Measurements from ENCODE around the gene PDE4D. TPM values are rescaled to one million over a fixed set of nuclear protein-coding genes. Genes with fewer than 3 reads are reported as not detected.

Gene PDE4D
- total RNA-seq, 1 experiment from 2014 or later: 32.5 TPM

DNA sequence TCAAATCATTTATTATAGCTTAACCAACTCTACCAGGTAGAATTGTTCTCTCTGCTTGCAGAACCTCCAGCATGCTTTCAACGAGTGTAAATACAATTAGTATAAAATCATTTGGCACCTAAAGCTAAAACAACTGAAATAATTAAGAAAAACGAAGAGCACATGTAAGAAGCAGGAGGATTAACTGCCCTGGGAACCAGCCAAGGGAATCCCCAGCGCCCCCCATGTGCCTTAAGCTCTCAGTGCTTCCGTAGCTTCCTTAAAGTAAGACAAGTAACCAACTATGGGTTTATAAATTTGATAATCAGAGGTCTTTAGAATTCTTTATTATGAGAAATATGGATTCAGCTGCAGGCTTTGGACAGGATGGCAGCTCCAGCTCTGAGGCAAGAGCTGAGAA is 908.2 kb downstream of the PDE4D start:
- Histone ChIP-seq H3K36me3 (peaks cover 16% of the 10 kb centered on the region), H3K4me3 (no peak overlapping the region), H3K27me3 (no peaks in the 10 kb centered on the region), H3K4me1 (peaks cover 12% of the 10 kb centered on the region), H3K9me3 (replicated peaks) (no peaks in the 10 kb centered on the region), H3K27ac (no peak overlapping the region)
- DNase-seq: no peak

DNA sequence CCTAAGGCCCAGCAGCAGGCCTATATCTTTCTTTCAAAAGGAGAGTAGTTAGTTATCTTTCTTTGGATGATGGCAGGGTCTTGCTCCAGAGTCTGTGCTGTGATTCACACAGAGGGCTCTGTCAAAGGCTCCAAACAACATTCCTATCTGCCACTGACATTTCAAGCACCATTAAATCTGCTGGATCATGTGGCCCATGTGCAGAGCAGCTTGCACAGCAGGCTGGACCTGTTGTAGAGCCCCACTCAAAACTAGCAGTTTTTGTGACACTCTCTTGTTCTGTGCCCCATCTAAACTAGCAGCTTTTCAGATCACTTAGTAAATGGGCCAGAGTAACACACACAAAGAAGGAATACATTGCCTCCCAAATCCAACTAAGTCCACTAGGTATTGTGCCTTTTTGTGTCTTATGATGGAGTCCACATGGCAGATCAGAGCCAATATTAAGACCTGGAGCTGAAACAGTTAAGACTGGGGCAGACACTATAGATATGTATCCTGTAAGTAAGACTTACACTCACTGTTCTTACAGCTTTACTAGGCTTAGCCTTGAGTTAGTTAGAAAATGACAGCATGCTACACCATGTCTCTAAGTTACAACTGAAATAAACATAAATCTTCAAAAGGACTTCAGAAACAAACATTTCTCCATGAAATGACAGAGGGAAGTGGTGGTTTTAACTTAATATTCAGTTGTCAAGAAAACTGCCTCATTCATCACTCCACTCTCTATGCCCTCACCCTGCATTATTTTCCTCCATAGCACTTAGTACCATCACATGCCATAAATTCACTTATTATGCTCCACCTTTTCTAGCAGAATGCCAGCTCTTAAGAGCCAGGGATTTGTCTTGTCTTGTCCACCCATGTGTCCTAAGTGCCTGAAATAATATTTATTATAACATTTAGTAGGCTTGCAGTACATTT is 909.7 kb downstream of the PDE4D start:
- Histone ChIP-seq H3K36me3 (peaks cover 11% of the 10 kb centered on the region), H3K4me3 (no peak overlapping the region), H3K27me3 (no peaks in the 10 kb centered on the region), H3K9me3 (replicated peaks) (no peaks in the 10 kb centered on the region), H3K4me1 (peaks cover 12% of the 10 kb centered on the region), H3K27ac (no peak overlapping the region)
- DNase-seq: no peak

DNA sequence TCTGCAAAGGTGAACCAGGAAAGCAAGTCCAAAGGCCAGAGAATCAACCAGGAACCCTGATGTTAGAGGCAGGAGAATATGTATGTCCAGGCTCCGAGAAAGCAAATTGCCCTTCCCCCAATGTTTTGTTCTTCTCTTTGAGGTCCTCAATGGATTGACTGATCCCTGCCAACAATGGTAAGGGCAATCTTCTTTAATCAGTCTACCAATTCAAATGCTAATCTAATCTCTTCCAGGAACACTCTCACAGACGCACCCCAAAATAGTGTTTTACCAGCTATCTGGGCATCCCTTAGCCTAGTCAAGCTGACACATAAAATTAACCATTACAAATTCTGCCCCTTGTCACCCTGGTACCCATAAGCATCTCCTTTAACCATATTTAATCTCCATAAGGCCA is 912.6 kb downstream of the PDE4D start:
- H3K27ac ChIP-seq: no peak overlapping the region
- no peak for DNase-seq
- no peaks in the 10 kb centered on the region for H3K9me3 ChIP-seq (replicated peaks)
- no peak overlapping the region for H3K4me3 ChIP-seq
- no peaks in the 10 kb centered on the region for H3K27me3 ChIP-seq
- H3K36me3 ChIP-seq: peaks cover 21% of the 10 kb centered on the region
- H3K4me1 ChIP-seq: peaks cover 11% of the 10 kb centered on the region

DNA sequence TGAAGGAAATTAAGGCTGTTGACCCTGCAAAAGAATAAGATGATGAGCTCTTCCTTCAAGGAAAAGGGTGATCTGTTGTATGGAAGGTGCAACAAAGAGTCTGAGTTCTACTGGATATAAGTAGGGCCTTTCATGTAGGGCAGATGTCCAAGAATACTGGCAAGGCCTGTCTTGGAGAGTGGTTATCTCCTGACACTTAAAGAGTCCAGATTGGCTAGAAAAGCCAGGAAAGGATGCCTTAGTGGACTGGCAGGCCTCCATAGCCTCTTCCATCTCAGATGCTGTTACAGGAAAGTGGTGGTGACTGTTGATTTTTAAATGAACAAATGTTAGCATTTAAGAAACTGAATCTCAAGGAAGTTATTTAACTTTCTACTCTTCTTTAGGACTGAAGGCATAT is 914.4 kb downstream of the PDE4D start:
- no peak for DNase-seq
- H3K27ac ChIP-seq: no peak overlapping the region
- H3K9me3 ChIP-seq (replicated peaks): no peaks in the 10 kb centered on the region
- no peaks in the 10 kb centered on the region for H3K4me1 ChIP-seq
- H3K4me3 ChIP-seq: no peak overlapping the region
- no peaks in the 10 kb centered on the region for H3K27me3 ChIP-seq
- H3K36me3 ChIP-seq: peaks cover 35% of the 10 kb centered on the region

DNA sequence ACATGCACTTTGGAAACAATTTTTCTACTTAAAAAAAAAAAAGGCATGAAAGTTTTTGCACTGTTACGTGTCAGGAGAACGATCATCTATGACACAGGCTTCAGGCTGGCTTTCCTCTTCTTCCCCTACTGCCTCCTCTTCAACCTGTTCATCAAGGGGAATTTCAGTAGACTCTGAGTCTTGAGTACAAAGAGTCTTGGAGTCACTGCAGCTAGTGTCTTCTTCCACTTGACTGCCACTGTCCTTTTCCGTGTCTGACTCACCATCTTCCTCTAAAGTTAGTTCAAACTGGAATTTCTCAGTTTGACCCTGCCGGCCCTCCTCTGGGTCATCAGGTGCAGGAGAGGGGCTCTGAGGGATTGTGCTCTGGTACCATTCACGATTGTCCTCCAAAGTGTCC is 918.9 kb downstream of the PDE4D start:
- Histone ChIP-seq H3K27me3 (no peaks in the 10 kb centered on the region), H3K4me3 (no peak overlapping the region), H3K9me3 (replicated peaks) (no peaks in the 10 kb centered on the region), H3K36me3 (peaks cover 33% of the 10 kb centered on the region), H3K27ac (no peak overlapping the region), H3K4me1 (no peaks in the 10 kb centered on the region)
- no peak for DNase-seq

DNA sequence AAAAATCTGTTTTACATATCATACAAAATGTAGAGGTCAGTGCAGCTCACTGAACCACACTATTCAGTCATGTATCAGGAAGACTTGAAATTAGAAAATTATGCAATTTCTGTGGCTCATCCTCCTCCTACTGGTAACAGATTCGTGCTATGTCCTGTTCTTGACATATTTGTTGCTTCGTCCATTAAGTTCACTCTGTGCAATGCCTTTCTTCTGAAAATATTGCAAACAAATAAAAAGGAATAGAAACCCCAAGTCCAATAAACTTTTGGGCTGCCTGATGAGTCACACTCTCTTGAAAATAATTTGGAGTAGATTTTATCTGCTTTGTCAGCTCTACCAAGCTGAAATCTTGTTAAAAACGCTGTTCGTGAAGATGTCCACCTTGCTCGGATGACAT is 919.4 kb downstream of the PDE4D start:
- Histone ChIP-seq H3K36me3 (peaks cover 33% of the 10 kb centered on the region), H3K4me3 (no peak overlapping the region), H3K4me1 (no peaks in the 10 kb centered on the region), H3K27ac (no peak overlapping the region), H3K27me3 (no peaks in the 10 kb centered on the region), H3K9me3 (replicated peaks) (no peaks in the 10 kb centered on the region)
- DNase-seq: no peak

DNA sequence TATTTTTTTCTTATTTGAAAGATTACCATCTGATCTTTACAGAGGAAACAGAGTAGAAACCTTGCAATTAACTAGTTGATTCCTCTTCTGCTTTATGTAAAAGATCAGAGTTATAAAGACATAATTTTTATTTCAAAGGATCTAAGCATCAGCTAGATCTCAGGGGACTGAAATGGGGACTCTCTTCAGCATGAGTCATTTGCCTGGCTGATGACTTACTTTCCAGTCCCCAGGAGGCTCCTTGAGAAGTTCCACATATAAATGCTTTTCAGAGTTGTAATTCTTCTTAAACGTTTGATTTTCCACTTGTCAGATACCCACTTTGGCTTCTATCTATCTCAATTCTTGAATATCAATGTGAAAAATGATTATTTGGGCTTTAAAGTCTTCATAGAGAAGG is 921.2 kb downstream of the PDE4D start:
- Histone ChIP-seq H3K4me3 (no peak overlapping the region), H3K27me3 (no peaks in the 10 kb centered on the region), H3K36me3 (peaks cover 33% of the 10 kb centered on the region), H3K9me3 (replicated peaks) (no peaks in the 10 kb centered on the region), H3K27ac (no peak overlapping the region), H3K4me1 (no peaks in the 10 kb centered on the region)
- no peak for DNase-seq

DNA sequence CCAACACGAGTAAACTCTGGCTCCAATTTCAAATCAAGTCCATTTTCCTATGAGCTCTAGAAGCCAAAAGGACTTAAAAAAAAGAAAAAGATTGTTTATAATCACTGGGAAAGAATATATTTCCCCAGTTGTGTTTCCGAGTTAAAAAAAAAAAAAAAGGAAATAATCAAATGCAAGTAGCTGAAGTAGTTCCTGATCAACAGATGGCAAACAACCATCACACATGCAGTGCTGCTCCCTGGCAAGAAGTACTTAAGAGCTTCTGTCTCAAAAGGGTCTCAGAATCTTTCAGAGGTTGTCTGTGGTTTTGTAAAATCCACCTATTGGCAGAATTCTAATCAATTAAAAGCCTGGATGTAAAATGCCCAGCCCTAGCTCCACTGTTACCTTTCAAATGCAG is 922.8 kb downstream of the PDE4D start:
- Histone ChIP-seq H3K36me3 (peaks cover 19% of the 10 kb centered on the region), H3K9me3 (replicated peaks) (no peaks in the 10 kb centered on the region), H3K4me1 (no peaks in the 10 kb centered on the region), H3K4me3 (no peak overlapping the region), H3K27ac (no peak overlapping the region), H3K27me3 (no peaks in the 10 kb centered on the region)
- no peak for DNase-seq

DNA sequence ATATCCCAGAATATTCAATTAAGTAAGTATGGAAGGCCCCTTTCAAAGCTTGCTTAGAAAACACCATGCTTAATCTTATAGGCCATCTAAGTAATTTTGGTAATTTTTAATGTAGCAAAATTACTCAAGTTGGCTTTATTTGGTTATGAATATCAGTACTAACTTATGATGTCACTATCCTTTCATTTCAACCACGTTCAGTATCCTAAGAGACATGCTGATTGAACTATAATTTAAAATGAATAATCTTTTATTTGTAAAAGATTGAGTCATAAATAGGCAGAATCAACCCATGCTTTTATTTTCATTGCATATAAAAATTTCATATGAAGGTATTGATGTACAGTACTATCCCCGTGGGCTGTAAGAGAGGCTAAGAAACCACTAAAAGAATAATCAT is 923.7 kb downstream of the PDE4D start:
- no peaks in the 10 kb centered on the region for H3K9me3 ChIP-seq (replicated peaks)
- no peak overlapping the region for H3K4me3 ChIP-seq
- no peak overlapping the region for H3K27ac ChIP-seq
- DNase-seq: no peak
- H3K27me3 ChIP-seq: no peaks in the 10 kb centered on the region
- H3K4me1 ChIP-seq: no peaks in the 10 kb centered on the region
- H3K36me3 ChIP-seq: peaks cover 12% of the 10 kb centered on the region

DNA sequence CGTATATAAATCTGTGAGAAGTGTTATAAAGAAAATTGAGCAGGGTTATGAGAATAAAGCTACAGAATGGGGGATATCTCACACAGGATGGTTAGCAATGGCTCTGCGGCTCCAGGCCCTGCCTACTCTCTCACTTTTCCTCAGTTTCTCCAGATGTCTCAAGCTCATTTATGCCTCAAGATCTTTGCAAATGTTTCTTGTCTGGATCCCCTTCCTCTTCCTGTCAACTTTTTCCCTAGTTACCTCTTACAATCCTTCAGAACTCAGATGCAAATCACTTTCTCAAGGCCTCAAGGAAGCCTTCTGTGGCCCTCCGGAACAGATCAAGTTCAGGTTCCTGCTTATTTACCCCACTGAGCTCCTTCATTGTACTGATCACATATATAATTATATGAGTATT is 924.3 kb downstream of the PDE4D start:
- no peaks in the 10 kb centered on the region for H3K4me1 ChIP-seq
- H3K9me3 ChIP-seq (replicated peaks): no peaks in the 10 kb centered on the region
- H3K27me3 ChIP-seq: no peaks in the 10 kb centered on the region
- peaks cover 8% of the 10 kb centered on the region for H3K36me3 ChIP-seq
- no peak overlapping the region for H3K4me3 ChIP-seq
- no peak for DNase-seq
- no peak overlapping the region for H3K27ac ChIP-seq

DNA sequence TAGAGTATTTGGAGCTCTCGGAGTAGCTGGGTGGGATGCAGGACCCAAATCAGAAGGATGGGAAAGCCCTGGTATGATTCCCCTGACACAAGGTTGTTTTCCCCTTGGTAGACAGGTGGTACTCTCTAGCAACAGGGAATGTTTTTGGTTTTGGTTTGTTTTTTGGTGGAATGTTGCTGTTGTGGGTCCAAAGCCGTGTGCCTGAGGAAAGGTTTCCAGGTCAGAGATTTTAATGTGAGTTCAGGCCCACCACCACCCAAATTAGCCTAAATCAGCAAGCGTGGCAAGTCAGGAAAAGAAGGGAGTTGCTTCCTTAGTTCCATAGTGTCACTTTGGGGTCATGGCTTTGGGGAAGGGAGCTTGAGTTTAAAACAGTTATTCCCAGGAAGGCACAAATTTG is 925.2 kb downstream of the PDE4D start:
- Histone ChIP-seq H3K27me3 (no peaks in the 10 kb centered on the region), H3K4me1 (no peaks in the 10 kb centered on the region), H3K9me3 (replicated peaks) (no peaks in the 10 kb centered on the region), H3K4me3 (no peak overlapping the region), H3K27ac (no peak overlapping the region), H3K36me3 (peaks cover 5% of the 10 kb centered on the region)
- DNase-seq: no peak

DNA sequence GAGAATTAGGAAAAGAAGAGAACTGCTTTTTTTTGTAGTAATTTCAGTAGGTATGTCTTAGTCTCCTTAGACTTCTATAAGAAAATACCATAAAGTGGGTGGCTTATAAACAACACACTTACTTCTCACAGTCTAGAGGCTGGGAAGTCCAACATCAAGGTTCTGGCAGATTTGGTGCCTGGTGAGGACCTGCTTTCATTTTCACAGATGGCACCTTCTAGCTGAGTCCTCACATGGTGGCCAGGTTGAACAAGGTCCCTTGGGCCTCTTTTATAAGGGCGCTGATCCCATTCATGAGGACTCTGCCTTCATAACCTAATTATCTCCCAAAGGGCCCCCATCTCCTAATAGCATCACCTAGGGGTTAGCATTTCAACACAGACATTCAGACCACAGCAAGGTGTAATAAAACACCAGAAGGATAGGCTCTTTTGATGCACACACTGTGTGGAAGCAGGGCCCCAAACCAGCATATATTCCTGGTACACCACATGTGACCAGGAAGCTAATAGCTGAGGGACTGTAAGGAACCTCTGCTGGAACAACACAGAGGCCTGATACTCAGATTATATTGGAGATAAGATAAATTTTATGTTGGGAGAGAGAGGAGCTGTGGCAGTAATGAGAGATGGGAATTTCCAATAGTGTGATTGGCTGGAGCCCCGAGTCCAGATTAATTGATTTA is 925.8 kb downstream of the PDE4D start:
- Histone ChIP-seq H3K4me3 (no peak overlapping the region), H3K36me3 (peaks cover 5% of the 10 kb centered on the region), H3K27me3 (no peaks in the 10 kb centered on the region), H3K4me1 (no peaks in the 10 kb centered on the region), H3K9me3 (replicated peaks) (no peaks in the 10 kb centered on the region), H3K27ac (no peak overlapping the region)
- DNase-seq: no peak

DNA sequence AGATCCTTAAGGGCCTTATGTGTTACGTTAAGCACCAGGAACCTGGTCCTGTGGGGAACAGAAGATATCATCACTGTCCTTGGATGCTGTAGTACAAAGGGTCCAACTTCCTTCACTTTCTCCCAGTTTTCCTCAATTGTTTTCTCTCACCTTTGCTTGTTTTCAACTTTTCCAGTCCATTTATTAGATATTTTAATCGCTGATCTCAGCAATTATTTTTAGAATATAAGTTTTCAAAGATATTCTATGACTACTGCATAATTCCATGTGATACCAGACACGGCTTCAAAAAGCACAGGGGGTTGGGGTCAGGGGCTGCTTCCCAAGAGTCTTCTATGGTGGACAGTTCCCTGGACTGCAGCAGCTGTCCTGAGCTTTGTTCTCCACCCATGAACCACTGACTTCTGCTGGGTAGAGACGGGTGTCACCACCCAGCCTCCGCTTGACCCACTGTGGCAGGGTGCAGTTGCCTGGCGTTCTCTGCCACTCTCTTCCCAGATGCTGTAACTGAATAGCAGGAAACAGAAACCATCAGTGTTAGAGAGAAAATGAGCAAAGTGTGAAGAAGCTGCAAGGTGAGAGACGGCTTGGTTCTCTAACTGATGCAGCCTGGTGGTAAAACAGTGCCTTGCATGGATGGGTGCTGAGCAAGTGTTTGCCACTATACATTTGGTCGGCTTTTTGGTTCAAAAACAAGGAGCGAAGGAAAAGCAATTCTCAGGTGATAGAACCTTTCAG is 927.7 kb downstream of the PDE4D start:
- H3K9me3 ChIP-seq (replicated peaks): no peaks in the 10 kb centered on the region
- no peaks in the 10 kb centered on the region for H3K4me1 ChIP-seq
- H3K4me3 ChIP-seq: no peak overlapping the region
- no peaks in the 10 kb centered on the region for H3K36me3 ChIP-seq
- DNase-seq: no peak
- H3K27ac ChIP-seq: no peak overlapping the region
- no peaks in the 10 kb centered on the region for H3K27me3 ChIP-seq

DNA sequence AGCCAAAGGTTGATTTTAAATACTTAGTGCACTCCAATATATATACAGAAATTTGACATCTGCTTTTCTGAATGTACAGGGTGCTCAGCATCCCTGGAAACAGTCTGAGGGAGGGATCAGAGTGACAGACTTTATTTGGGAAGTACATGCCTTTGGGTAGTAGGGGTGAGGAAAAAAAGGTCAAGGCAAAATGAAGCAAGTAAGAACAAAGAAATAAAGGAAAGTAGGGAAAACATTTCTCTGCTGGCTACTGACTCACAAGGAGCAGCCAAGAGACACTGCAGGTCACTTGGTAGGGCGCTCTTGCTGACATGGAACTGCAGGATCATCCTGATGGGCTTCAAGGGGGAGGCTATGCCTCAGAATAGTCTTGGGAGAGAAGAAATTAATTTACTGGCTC is 929.7 kb downstream of the PDE4D start:
- Histone ChIP-seq H3K4me3 (no peak overlapping the region), H3K36me3 (no peaks in the 10 kb centered on the region), H3K27ac (no peak overlapping the region), H3K27me3 (no peaks in the 10 kb centered on the region), H3K9me3 (replicated peaks) (no peaks in the 10 kb centered on the region), H3K4me1 (no peaks in the 10 kb centered on the region)
- DNase-seq: no peak

DNA sequence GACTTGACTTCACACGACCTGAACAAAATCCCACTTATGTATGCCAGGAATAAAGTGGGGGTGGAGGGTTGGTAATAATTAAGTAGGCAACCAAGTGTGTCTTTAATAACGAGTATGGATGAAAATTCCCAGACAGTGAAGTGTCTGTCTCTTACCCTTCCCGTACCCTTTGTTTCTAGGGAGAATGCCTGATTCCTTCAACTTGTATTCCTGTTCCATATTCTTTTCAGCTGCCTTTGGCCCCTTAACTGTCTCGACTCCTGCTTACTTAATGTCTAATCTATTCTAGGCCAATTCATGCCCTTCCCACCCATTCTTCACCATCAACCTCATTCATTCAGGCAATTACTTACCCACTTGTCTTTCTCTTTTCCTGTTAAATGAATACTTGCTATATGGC is 930.2 kb downstream of the PDE4D start:
- Histone ChIP-seq H3K4me3 (no peak overlapping the region), H3K4me1 (no peaks in the 10 kb centered on the region), H3K27ac (no peak overlapping the region), H3K27me3 (no peaks in the 10 kb centered on the region), H3K36me3 (no peaks in the 10 kb centered on the region), H3K9me3 (replicated peaks) (no peaks in the 10 kb centered on the region)
- no peak for DNase-seq

All from SJCRH30 (cell line).